ENCODE measurements around the gene FOSL1.
A peak's percentile ranks its signal among the peaks of the same experiment; 100 is the strongest.

Gene FOSL1

GRCh38 chr11:65896034-65896999 lies 3.9 kb downstream of the FOSL1 start:
- DNase-seq: no peak

- DNase-seq: no peak
Measured at GRCh38 chr11:65895482-65895981, 4.7 kb downstream of the FOSL1 start.

- DNase-seq: peak in 3 of 6 experiments; percentile 14 to 23 (median 14)
Measured at GRCh38 chr11:65894034-65894591, 6.1 kb downstream of the FOSL1 start.

GRCh38 chr11:65892661-65893317 lies 7.4 kb downstream of the FOSL1 start:
- DNase-seq: no peak

- peak in 2 of 6 experiments; percentile 10 to 21 for DNase-seq
Measured at GRCh38 chr11:65892137-65892540, 8.0 kb downstream of the FOSL1 start.

GRCh38 chr11:65891219-65892136 lies 8.7 kb downstream of the FOSL1 start:
- DNase-seq: peak in 1 of 6 experiments; percentile 19

- peak; percentile 96 to 98 (median 97) for DNase-seq
Measured at GRCh38 chr11:65890324-65891218, 9.6 kb downstream of the FOSL1 start, which contains the start of gene CCDC85B. Gene CCDC85B, plus strand, starts transcription at chr11:65890673. Its CDS starts 111 bp downstream, at chr11:65890784.

GRCh38 chr11:65888163-65888814 lies 11.9 kb downstream of the FOSL1 start, which contains the start of gene FIBP:
Gene FIBP, minus strand, starts transcription at chr11:65888471. Its CDS starts 53 bp downstream, at chr11:65888418.
- peak; percentile 86 to 94 (median 90) for DNase-seq

- peak in 1 of 6 experiments; percentile 55 for DNase-seq
Measured at GRCh38 chr11:65887723-65888162, 12.4 kb downstream of the FOSL1 start.

GRCh38 chr11:65886826-65887722 lies 13.1 kb downstream of the FOSL1 start:
- DNase-seq: no peak

GRCh38 chr11:65885808-65886536 lies 14.2 kb downstream of the FOSL1 start:
- DNase-seq: no peak

GRCh38 chr11:65885231-65885630 lies 15.0 kb downstream of the FOSL1 start:
- DNase-seq: no peak

- peak; percentile 51 to 84 (median 76) for DNase-seq
Measured at GRCh38 chr11:65884716-65885092, 15.5 kb downstream of the FOSL1 start.

- no peak for DNase-seq
Measured at GRCh38 chr11:65883786-65884715, 16.1 kb downstream of the FOSL1 start.

- DNase-seq: no peak
Measured at GRCh38 chr11:65883058-65883761, 17.0 kb downstream of the FOSL1 start.
